GM19025 (cell line): Measurements from ENCODE around the gene FAM135A.
A peak's percentile ranks its signal among the peaks of the same experiment; 100 is the strongest.

Experiments used
- ATAC-seq: cut with Tn5 transposase; IDR thresholded peaks from one replicate; pipeline ENCODE4 v1.9.1; 2021; ENCODE audit warnings: mild to moderate bottlenecking, low read depth, moderate library complexity; ENCODE audit not compliant: unreplicated experiment

The FAM135A gene

GRCh38 chr6:70413114-70413991 lies at the start of gene FAM135A:
TSS of gene FAM135A (plus strand) at chr6:70413508. CDS start at chr6:70428343, 14,835 bp downstream.
- peak; percentile 85 for ATAC-seq

- no peak for ATAC-seq
Observed at GRCh38 chr6:70363741-70364493, 49.4 kb upstream of the FAM135A start.

GRCh38 chr6:70369332-70369950 lies 43.9 kb upstream of the FAM135A start:
- ATAC-seq, result peak; percentile 82

- no peak for ATAC-seq
Observed at GRCh38 chr6:70370496-70370895, 42.8 kb upstream of the FAM135A start.

GRCh38 chr6:70371454-70372105 lies 41.7 kb upstream of the FAM135A start:
- ATAC-seq, result no peak

- ATAC-seq, result no peak
Observed at GRCh38 chr6:70375166-70375565, 38.1 kb upstream of the FAM135A start.

GRCh38 chr6:70375882-70376281 lies 37.4 kb upstream of the FAM135A start:
- ATAC-seq, result no peak

GRCh38 chr6:70376628-70377027 lies 36.7 kb upstream of the FAM135A start:
- no peak for ATAC-seq

- ATAC-seq, result no peak
Observed at GRCh38 chr6:70377372-70377771, 35.9 kb upstream of the FAM135A start.

GRCh38 chr6:70379473-70380013 lies 33.8 kb upstream of the FAM135A start:
- ATAC-seq, result peak; percentile 40

- ATAC-seq, result peak; percentile 85
Observed at GRCh38 chr6:70380252-70380651, 33.1 kb upstream of the FAM135A start.

GRCh38 chr6:70380771-70381416 lies 32.4 kb upstream of the FAM135A start:
- ATAC-seq, result no peak

- ATAC-seq, result no peak
Observed at GRCh38 chr6:70381417-70381782, 31.9 kb upstream of the FAM135A start.

GRCh38 chr6:70385901-70386300 lies 27.4 kb upstream of the FAM135A start:
- ATAC-seq, result no peak

GRCh38 chr6:70388814-70389213 lies 24.5 kb upstream of the FAM135A start:
- ATAC-seq, result no peak

GRCh38 chr6:70389261-70389660 lies 24.0 kb upstream of the FAM135A start:
- no peak for ATAC-seq

GRCh38 chr6:70390067-70390466 lies 23.2 kb upstream of the FAM135A start:
- no peak for ATAC-seq

- ATAC-seq, result no peak
Observed at GRCh38 chr6:70391492-70391891, 21.8 kb upstream of the FAM135A start.

GRCh38 chr6:70394518-70395300 lies 18.6 kb upstream of the FAM135A start:
- ATAC-seq, result no peak
